NCI-H1105 treated with DMSO at 0.1 percent for 48 hours (cell line): ENCODE data around the gene HACD2.

Source experiments
- DNase-seq: peaks from one replicate; lab custom pipeline; 2025; lab: John Stamatoyannopoulos, UW

Gene HACD2

GRCh38 chr3:123446210-123446609 lies 138.6 kb downstream of the HACD2 start:
- no peak for DNase-seq

GRCh38 chr3:123445702-123446101 lies 139.2 kb downstream of the HACD2 start:
- DNase-seq, result no peak

GRCh38 chr3:123444744-123445143 lies 140.1 kb downstream of the HACD2 start:
- DNase-seq, result no peak

GRCh38 chr3:123444023-123444422 lies 140.8 kb downstream of the HACD2 start:
- peak; percentile 56 for DNase-seq

- no peak for DNase-seq
These were observed 141.9 kb downstream of the HACD2 start for GRCh38 chr3:123442908-123443307.

GRCh38 chr3:123442125-123442524 lies 142.7 kb downstream of the HACD2 start:
- no peak for DNase-seq
